GM20000 (cell line): ENCODE data around the gene TMEM129.

ENCODE experiments used
- DNase-seq: peaks from one replicate; pipeline ENCODE4 v3.0.0; 2012; ENCODE audit warnings: low spot score
- CTCF ChIP-seq: IDR thresholded peaks from 2 replicates; pipeline ENCODE4 v1.5.1; 2012; ENCODE audit warnings: mild to moderate bottlenecking, control low read depth; ENCODE audit errors: extremely low read depth, missing control alignments

Gene TMEM129

GRCh38 chr4:1762264-1763010, 41.3 kb upstream of the TMEM129 start:
- no peak for TF ChIP-seq CTCF
- DNase-seq, result no peak

- TF ChIP-seq CTCF, result no peak
- no peak for DNase-seq
Measured at GRCh38 chr4:1761130-1761689, 40.1 kb upstream of the TMEM129 start.

GRCh38 chr4:1760521-1761071, 39.5 kb upstream of the TMEM129 start:
- no peak for DNase-seq
- no peak for TF ChIP-seq CTCF

GRCh38 chr4:1759818-1760223, 38.7 kb upstream of the TMEM129 start:
- no peak for DNase-seq
- TF ChIP-seq CTCF, result no peak

GRCh38 chr4:1759170-1759817, 38.2 kb upstream of the TMEM129 start:
- no peak for TF ChIP-seq CTCF
- no peak for DNase-seq

GRCh38 chr4:1758306-1759121, 37.4 kb upstream of the TMEM129 start:
- DNase-seq, result no peak
- no peak for TF ChIP-seq CTCF
